SK-N-SH treated with all-trans-retinoic acid at 6 μM for 48 hours (cell line): ENCODE results near the gene TMEM167B.
A peak's percentile ranks its signal among the peaks of the same experiment; 100 is the strongest.
"Not testable (repeated sequence)": the region's sequence is repeated elsewhere in the genome, so short reads cannot be mapped to it uniquely, and the experiment has no call there.

Source experiments
- ATAC-seq: fragments of 200-7000 bp; cut with Tn5 transposase; 3 replicates; pipeline ENCODE4 v1.9.1; 2020; ENCODE audit warnings: mild to moderate bottlenecking, moderate library complexity
- ARNTL ChIP-seq: fragments of 450-650 bp; formaldehyde crosslinking; IDR thresholded peaks from 2 replicates; pipeline ENCODE4 v1.5.0; 2020; ENCODE audit warnings: low read depth, mild to moderate bottlenecking, moderate library complexity, borderline replicate concordance
- BACH2 ChIP-seq: fragments of 250-450 bp; sonication (Bioruptor Pico); IDR thresholded peaks from 2 replicates; pipeline ENCODE4 v1.9.0; 2021; ENCODE audit warnings: mild to moderate bottlenecking, borderline replicate concordance
- CREB5 ChIP-seq: fragments of 250-450 bp; sonication (Bioruptor Pico); IDR thresholded peaks from 2 replicates; pipeline ENCODE4 v1.5.1; 2020; ENCODE audit warnings: low read depth, mild to moderate bottlenecking, moderate library complexity
- ESRRG ChIP-seq: fragments of 250-450 bp; sonication (Bioruptor Pico); IDR thresholded peaks from 2 replicates; pipeline ENCODE4 v1.6.1; 2021; ENCODE audit warnings: mild to moderate bottlenecking
- GLIS3 ChIP-seq: fragments of 250-450 bp; sonication (Bioruptor Pico); IDR thresholded peaks from 2 replicates; pipeline ENCODE4 v1.5.0; 2020; ENCODE audit warnings: mild to moderate bottlenecking, moderate library complexity
- ISL1 ChIP-seq: fragments of 250-450 bp; sonication (Bioruptor Pico); IDR thresholded peaks from 2 replicates; pipeline ENCODE4 v2.1.2; 2022; ENCODE audit warnings: mild to moderate bottlenecking, moderate library complexity
- OSR1 ChIP-seq: fragments of 250-450 bp; sonication (Bioruptor Pico); IDR thresholded peaks from 2 replicates; pipeline ENCODE4 v1.8.0; 2022; ENCODE audit warnings: moderate library complexity, mild to moderate bottlenecking, inconsistent platforms
- PATZ1 ChIP-seq: fragments of 250-450 bp; sonication (Bioruptor Pico); IDR thresholded peaks from 2 replicates; pipeline ENCODE4 v1.8.0; 2020; ENCODE audit warnings: mild to moderate bottlenecking, moderate library complexity, borderline replicate concordance
- POU6F1 ChIP-seq: fragments of 250-450 bp; sonication (Bioruptor Pico); IDR thresholded peaks from 2 replicates; pipeline ENCODE4 v1.8.0; 2021; ENCODE audit warnings: low read depth, mild to moderate bottlenecking, moderate library complexity, borderline replicate concordance
- PPARA ChIP-seq: fragments of 250-450 bp; sonication (Bioruptor Pico); IDR thresholded peaks from 2 replicates; pipeline ENCODE4 v1.5.0; 2020; ENCODE audit warnings: mild to moderate bottlenecking, borderline replicate concordance
- SNAI2 ChIP-seq: fragments of 250-450 bp; sonication (Bioruptor Pico); IDR thresholded peaks from 2 replicates; pipeline ENCODE4 v1.5.0; 2020; ENCODE audit warnings: mild to moderate bottlenecking, moderate library complexity
- TCF4 ChIP-seq: fragments of 250-450 bp; sonication (Bioruptor Pico); IDR thresholded peaks from 2 replicates; pipeline ENCODE4 v1.8.0; 2021; ENCODE audit warnings: mild to moderate bottlenecking, moderate library complexity, borderline replicate concordance
- ZFP3 ChIP-seq: fragments of 250-450 bp; sonication (Bioruptor Pico); IDR thresholded peaks from 2 replicates; pipeline ENCODE4 v1.5.0; 2020; ENCODE audit warnings: mild to moderate bottlenecking, moderate library complexity
- ZFP30 ChIP-seq: fragments of 450-650 bp; formaldehyde crosslinking; IDR thresholded peaks from 2 replicates; pipeline ENCODE4 v1.5.0; 2022; ENCODE audit warnings: mild to moderate bottlenecking, moderate library complexity
- ZNF70 ChIP-seq: fragments of 450-650 bp; formaldehyde crosslinking; IDR thresholded peaks from 2 replicates; pipeline ENCODE4 v1.5.0; 2020; ENCODE audit warnings: mild to moderate bottlenecking, moderate library complexity
- ZNF8 ChIP-seq: fragments of 450-650 bp; formaldehyde crosslinking; IDR thresholded peaks from 2 replicates; pipeline ENCODE4 v1.5.0; 2020; ENCODE audit warnings: mild to moderate bottlenecking, moderate library complexity
- TF ChIP-seq, protein P1 (sequence below): fragments of 250-450 bp; sonication (Bioruptor Pico); IDR thresholded peaks from 2 replicates; pipeline ENCODE4 v1.5.1; 2021; ENCODE audit warnings: mild to moderate bottlenecking, moderate library complexity

TMEM167B gene

DNA sequence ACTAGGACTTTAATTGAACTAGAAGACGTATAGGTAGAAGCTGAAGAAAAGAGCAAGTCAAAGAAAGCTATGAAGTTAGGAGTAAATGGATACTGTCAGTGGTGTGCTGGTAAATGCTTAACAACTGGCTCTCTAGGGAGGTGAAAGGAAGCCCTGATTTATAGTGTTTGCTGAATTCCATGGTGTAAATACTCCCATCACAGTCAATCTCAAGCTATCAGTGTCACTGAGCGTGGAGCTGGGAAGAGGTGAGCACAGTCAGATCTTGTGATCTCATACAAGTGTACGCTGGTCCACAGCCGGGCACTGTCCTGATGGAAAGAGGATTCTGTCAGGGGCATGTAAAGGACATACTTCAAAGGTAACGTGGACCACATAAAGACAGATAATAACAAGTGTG lies 51.7 kb downstream of the TMEM167B start:
- TF ChIP-seq OSR1 (no peak), PPARA (CRISPR knock-in tag) (no peak), PATZ1 (CRISPR knock-in tag) (no peak), ARNTL (CRISPR knock-in tag) (no peak), BACH2 (no peak), SNAI2 (CRISPR knock-in tag) (no peak), ZNF70 (CRISPR knock-in tag) (no peak), ESRRG (CRISPR knock-in tag) (no peak), POU6F1 (CRISPR knock-in tag) (no peak), ZNF8 (CRISPR knock-in tag) (no peak), GLIS3 (CRISPR knock-in tag) (no peak), ISL1 (CRISPR knock-in tag) (no peak), ZFP30 (CRISPR knock-in tag) (no peak), CREB5 (CRISPR knock-in tag) (no peak), ZFP3 (no peak), TCF4 (CRISPR knock-in tag) (no peak)
- TF ChIP-seq, protein P1, sequence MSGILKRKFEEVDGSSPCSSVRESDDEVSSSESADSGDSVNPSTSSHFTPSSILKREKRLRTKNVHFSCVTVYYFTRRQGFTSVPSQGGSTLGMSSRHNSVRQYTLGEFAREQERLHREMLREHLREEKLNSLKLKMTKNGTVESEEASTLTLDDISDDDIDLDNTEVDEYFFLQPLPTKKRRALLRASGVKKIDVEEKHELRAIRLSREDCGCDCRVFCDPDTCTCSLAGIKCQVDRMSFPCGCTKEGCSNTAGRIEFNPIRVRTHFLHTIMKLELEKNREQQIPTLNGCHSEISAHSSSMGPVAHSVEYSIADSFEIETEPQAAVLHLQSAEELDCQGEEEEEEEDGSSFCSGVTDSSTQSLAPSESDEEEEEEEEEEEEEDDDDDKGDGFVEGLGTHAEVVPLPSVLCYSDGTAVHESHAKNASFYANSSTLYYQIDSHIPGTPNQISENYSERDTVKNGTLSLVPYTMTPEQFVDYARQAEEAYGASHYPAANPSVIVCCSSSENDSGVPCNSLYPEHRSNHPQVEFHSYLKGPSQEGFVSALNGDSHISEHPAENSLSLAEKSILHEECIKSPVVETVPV (CRISPR knock-in tag), result no peak
- no peak for ATAC-seq

GRCh38 chr1:109142725-109143124 lies 52.2 kb downstream of the TMEM167B start:
- ATAC-seq, result not testable (repeated sequence)
- TF ChIP-seq ZNF8 (CRISPR knock-in tag), result peak; percentile 80
